ENCODE results near the gene MYO1A. TPM values are rescaled to one million over a fixed set of nuclear protein-coding genes. Genes with fewer than 3 reads are reported as not detected.

Gene MYO1A
- total RNA-seq, 1 experiment from 2014 or later = 9.3 TPM

DNA sequence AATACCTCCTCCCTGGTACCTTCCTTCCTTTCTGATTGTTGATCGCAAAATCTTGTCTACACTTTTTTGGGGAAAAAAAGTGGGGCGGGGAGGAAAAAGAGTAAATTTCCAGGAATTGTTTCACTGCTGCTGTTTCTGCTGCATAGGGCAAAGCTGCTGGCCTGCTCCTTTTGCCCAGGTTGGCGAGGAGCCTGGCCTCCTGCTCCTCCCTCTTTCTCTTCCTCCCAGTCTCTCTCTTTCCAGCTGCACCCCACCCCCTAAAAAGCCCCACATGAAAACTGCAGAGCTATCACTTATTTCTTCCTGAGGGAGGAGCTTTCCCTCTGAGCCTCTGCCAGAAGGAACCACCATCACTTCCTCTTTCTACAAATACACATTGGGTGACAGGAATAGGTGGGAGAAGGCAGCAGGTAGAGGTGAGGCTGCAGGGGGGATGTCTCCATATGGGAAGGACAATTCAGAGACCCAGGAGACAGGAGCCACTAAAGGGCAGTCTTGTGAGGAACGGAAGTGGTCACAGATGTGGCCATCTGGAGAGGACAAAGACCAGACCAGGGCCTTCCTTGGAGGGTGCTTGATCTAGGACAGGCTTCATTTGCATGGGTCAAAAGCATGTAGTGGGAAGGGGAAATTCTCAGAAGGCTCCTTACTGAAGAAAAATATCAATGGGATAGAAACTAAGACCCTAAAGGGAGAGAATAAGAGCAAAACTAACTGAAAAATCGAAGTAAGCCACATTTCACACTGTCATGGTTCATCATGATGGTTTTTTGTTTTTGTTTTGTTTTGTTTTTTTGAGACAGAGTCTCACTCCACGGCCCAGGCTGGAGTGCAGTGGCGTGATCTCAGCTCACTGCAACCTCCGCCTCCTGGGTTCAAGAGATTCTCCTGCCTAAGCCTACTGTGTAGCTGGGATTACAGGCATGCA lies 58.3 kb downstream of the MYO1A start:
- H3K4me3 Mint-ChIP-seq (ENCODE audit: unreplicated experiment) = no peak overlapping the region
- intact Hi-C loops (cut with micrococcal nuclease; ENCODE audit: unreplicated experiment) = no loop called here
- H3K27me3 Mint-ChIP-seq (ENCODE audit: insufficient read depth, unreplicated experiment) = no peaks in the 10 kb centered on the region
- Histone ChIP-seq H3K9me3 (no peaks in the 10 kb centered on the region), H3K27me3 (replicated peaks; ENCODE audit: control insufficient read depth, insufficient read depth, low read length) (no peaks in the 10 kb centered on the region), H3K4me3 (ENCODE audit: low read depth, low read length) (no peak overlapping the region), H3K4me1 (0 out of 2 replicates have a peak, but pooled peaks cover 8% of the 10 kb centered on the region), H3K36me3 (ENCODE audit: control insufficient read depth, insufficient read depth, low read length) (no peaks in the 10 kb centered on the region)
- TF ChIP-seq, protein P1, sequence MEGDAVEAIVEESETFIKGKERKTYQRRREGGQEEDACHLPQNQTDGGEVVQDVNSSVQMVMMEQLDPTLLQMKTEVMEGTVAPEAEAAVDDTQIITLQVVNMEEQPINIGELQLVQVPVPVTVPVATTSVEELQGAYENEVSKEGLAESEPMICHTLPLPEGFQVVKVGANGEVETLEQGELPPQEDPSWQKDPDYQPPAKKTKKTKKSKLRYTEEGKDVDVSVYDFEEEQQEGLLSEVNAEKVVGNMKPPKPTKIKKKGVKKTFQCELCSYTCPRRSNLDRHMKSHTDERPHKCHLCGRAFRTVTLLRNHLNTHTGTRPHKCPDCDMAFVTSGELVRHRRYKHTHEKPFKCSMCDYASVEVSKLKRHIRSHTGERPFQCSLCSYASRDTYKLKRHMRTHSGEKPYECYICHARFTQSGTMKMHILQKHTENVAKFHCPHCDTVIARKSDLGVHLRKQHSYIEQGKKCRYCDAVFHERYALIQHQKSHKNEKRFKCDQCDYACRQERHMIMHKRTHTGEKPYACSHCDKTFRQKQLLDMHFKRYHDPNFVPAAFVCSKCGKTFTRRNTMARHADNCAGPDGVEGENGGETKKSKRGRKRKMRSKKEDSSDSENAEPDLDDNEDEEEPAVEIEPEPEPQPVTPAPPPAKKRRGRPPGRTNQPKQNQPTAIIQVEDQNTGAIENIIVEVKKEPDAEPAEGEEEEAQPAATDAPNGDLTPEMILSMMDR (IDR thresholded peaks at IDR 0.05; ENCODE audit: insufficient read depth in 1 of 2, low read depth in 1 of 2, low read length in 1 of 2, severe bottlenecking in 1 of 2, unreplicated experiment in 1 of 2) = no peak
- no TSS peak for BruUV-seq (replicated peaks)
- DNase-seq = no peak
- H3K4me1 Mint-ChIP-seq (ENCODE audit: low read depth, unreplicated experiment) = peaks cover 9% of the 10 kb centered on the region
- no peak overlapping the region for H3K27ac Mint-ChIP-seq (ENCODE audit: unreplicated experiment)
- no peaks in the 10 kb centered on the region for H3K9me3 Mint-ChIP-seq (ENCODE audit: unreplicated experiment)
- no peaks in the 10 kb centered on the region for H3K36me3 Mint-ChIP-seq (ENCODE audit: insufficient read depth, unreplicated experiment)
- POLR2A ChIA-PET = no interaction called here
- CTCF ChIA-PET = interaction anchor here (0.5 kb wide), 1 partner anchor 234 kb away, joined by 4 read pairs; no protein-coding TSS in a partner anchor

DNA sequence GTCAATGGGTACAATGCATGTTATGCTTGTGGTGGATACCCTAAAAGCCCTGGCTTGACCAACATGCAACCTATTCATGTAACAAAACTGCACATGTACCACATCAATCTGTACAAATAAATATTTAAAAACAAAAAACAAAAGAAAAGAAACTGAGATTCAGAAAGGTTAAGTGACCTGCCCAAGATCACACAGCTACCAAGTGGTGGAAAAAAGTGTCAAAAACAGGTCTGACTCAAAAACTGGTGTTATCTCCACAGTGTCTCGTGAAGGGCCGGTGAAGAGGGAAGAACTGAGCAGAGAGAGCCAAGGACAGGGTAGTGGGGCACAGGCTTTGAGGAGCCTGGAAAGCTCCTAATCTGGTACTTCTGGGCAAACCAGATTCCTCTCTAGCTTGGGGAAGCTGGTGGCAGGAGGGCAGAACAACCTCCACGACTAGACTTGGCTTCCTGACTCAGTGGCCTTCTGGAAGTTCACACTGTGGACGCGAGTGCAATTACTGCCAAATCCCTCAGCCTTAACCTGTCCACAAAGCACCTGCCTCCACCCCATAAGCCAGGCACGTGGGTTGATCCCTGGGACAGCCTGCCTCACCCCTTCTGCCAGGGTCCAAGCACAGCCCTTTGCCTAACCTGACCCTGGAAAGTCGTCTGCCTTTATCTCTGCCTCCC lies 59.1 kb downstream of the MYO1A start:
- CTCF ChIA-PET = no interaction called here
- Histone ChIP-seq H3K27me3 (replicated peaks; ENCODE audit: control insufficient read depth, insufficient read depth, low read length) (no peaks in the 10 kb centered on the region), H3K4me1 (peaks cover 13% of the 10 kb centered on the region), H3K36me3 (ENCODE audit: control insufficient read depth, insufficient read depth, low read length) (no peaks in the 10 kb centered on the region), H3K9me3 (no peaks in the 10 kb centered on the region), H3K4me3 (ENCODE audit: low read depth, low read length) (no peak overlapping the region)
- TF ChIP-seq, protein P1 (IDR thresholded peaks at IDR 0.05; ENCODE audit: insufficient read depth in 1 of 2, low read depth in 1 of 2, low read length in 1 of 2, severe bottlenecking in 1 of 2, unreplicated experiment in 1 of 2) = no peak
- no peak overlapping the region for H3K27ac Mint-ChIP-seq (ENCODE audit: unreplicated experiment)
- BruUV-seq (replicated peaks) = no TSS peak
- no peak for DNase-seq
- H3K4me1 Mint-ChIP-seq (ENCODE audit: low read depth, unreplicated experiment) = peaks cover 17% of the 10 kb centered on the region
- no peak overlapping the region for H3K4me3 Mint-ChIP-seq (ENCODE audit: unreplicated experiment)
- H3K27me3 Mint-ChIP-seq (ENCODE audit: insufficient read depth, unreplicated experiment) = no peaks in the 10 kb centered on the region
- POLR2A ChIA-PET = no interaction called here
- intact Hi-C loops (cut with micrococcal nuclease; ENCODE audit: unreplicated experiment) = no loop called here
- H3K9me3 Mint-ChIP-seq (ENCODE audit: unreplicated experiment) = no peaks in the 10 kb centered on the region
- H3K36me3 Mint-ChIP-seq (ENCODE audit: insufficient read depth, unreplicated experiment) = peaks cover 5% of the 10 kb centered on the region

DNA sequence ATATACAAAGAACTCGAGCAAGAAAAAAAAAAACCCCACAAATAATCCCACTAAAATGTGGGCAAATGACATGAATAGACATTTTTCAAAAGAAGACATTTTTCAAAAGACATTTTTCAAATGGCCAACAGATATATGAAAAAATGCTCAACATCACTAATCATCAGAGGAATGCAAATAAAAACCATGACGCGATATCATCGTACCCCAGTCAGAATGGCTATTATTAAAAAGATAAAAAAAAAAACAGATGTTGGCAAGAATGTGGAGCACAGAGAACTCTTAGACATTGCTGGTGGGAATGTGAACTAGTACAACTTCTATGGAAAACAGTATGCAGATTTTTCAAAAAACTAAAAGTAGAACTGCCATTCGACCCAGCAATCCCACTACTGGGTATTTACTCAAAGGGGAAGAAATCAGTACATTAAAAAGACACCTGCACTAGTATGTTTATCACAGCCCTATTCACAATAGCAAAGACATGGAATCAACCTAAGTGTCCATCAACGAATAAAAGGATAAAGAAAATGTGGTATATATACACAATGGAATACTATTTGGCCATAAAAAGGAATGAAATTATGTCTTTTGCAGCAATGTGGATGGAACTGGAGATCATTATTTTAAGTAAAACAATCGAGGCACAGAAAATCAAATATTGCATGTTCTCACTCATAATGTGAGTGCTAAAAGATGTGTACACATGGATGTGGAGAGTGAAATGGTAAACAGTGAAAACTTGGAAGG lies 59.9 kb downstream of the MYO1A start:
- no peak for DNase-seq
- H3K36me3 ChIP-seq (ENCODE audit: control insufficient read depth, insufficient read depth, low read length) = no peaks in the 10 kb centered on the region
- TF ChIP-seq, protein P1 (IDR thresholded peaks at IDR 0.05; ENCODE audit: insufficient read depth in 1 of 2, low read depth in 1 of 2, low read length in 1 of 2, severe bottlenecking in 1 of 2, unreplicated experiment in 1 of 2) = no peak
- Mint-ChIP-seq H3K9me3 (ENCODE audit: unreplicated experiment) (no peaks in the 10 kb centered on the region), H3K4me1 (ENCODE audit: low read depth, unreplicated experiment) (peaks cover 20% of the 10 kb centered on the region), H3K27ac (ENCODE audit: unreplicated experiment) (no peak overlapping the region), H3K27me3 (ENCODE audit: insufficient read depth, unreplicated experiment) (no peaks in the 10 kb centered on the region), H3K36me3 (ENCODE audit: insufficient read depth, unreplicated experiment) (peaks cover 5% of the 10 kb centered on the region), H3K4me3 (ENCODE audit: unreplicated experiment) (no peak overlapping the region)
- intact Hi-C loops (cut with micrococcal nuclease; ENCODE audit: unreplicated experiment) = no loop called here
- ChIA-PET POLR2A (no interaction called here), CTCF (interaction anchor here (2.6 kb wide), 1 partner anchor 11 kb away, joined by 14 read pairs; no protein-coding TSS in a partner anchor)
- no peaks in the 10 kb centered on the region for H3K27me3 ChIP-seq (replicated peaks; ENCODE audit: control insufficient read depth, insufficient read depth, low read length)
- no TSS peak for BruUV-seq (replicated peaks)
- no peak overlapping the region for H3K4me3 ChIP-seq (ENCODE audit: low read depth, low read length)
- H3K9me3 ChIP-seq = no peaks in the 10 kb centered on the region
- peaks cover 15% of the 10 kb centered on the region for H3K4me1 ChIP-seq

Measured in Caco-2 (cell line).